ENCODE data around the gene GANAB.
"Not testable (repeated sequence)": the region's sequence is repeated elsewhere in the genome, so short reads cannot be mapped to it uniquely, and the experiment has no call there.

GANAB gene

DNA sequence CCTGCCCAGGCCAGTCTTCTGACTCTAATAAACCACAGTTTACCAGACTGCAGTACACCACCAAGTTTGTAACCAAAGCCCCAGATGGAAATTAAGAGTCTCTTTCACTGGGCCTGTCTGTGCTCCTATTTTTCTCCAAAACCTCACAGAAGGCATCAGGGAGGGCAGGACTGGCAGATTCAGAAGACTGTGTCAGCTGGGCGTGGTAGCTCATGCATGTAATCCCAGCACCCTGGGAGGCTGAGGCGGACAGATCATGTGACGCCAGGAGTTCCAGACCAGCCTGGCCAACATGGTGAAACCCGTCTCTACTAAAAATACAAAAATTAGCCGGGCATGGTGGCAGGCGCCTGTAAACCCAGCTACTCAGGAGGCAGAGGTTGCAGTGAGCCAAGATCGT is 61.1 kb downstream of the GANAB start:
- H3K36me3 ChIP-seq (ENCODE audit: control insufficient read depth in 2 of 2, insufficient read depth in 2 of 2, low read length in 2 of 2): peaks cover 28 to 34% of the 10 kb centered on the region in 2 donors

DNA sequence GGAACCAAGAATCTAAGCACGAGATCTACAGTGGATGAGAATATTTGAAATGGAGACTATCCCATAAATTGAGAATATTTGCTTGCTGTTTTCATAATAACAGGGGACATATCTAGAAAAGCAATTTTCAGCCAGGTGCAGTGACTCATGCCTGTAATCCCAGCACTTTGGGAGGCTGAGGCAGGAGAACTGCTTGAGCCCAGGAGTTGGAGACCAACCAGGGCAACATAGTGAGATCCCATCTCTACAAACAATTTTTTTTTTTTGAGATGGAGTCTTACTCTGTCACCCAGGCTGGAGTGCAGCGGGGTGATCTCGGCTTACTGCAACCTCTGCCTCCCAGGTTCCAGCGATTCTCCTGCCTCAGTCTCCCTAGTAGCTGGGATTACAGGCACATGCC is 64.7 kb downstream of the GANAB start:
- not testable (repeated sequence) for H3K4me1 ChIP-seq (ENCODE audit: control insufficient read depth, insufficient read depth, low read length); H3K27ac ChIP-seq (ENCODE audit: low read length); H3K4me3 ChIP-seq (ENCODE audit: low read length in 2 of 2); H3K9ac ChIP-seq (ENCODE audit: low read length in 2 of 2); H3K9me3 ChIP-seq (ENCODE audit: control insufficient read depth in 2 of 2, low read length in 2 of 2); H3K27me3 ChIP-seq (ENCODE audit: control insufficient read depth in 1 of 2, insufficient read depth in 2 of 2, low read length in 2 of 2)
- H3K36me3 ChIP-seq (ENCODE audit: control insufficient read depth in 2 of 2, insufficient read depth in 2 of 2, low read length in 2 of 2): peaks cover 23 to 39% of the 10 kb centered on the region in 2 donors

More for the DNA sequence above, 61.1 kb downstream of the GANAB start:
- H3K4me1 ChIP-seq (ENCODE audit: control insufficient read depth, insufficient read depth, low read length); H3K9me3 ChIP-seq (ENCODE audit: control insufficient read depth in 2 of 2, low read length in 2 of 2); H3K9ac ChIP-seq (ENCODE audit: low read length in 2 of 2); H3K27ac ChIP-seq (ENCODE audit: low read length); H3K27me3 ChIP-seq (ENCODE audit: control insufficient read depth in 1 of 2, insufficient read depth in 2 of 2, low read length in 2 of 2); H3K4me3 ChIP-seq (ENCODE audit: low read length in 2 of 2): not testable (repeated sequence)

DNA sequence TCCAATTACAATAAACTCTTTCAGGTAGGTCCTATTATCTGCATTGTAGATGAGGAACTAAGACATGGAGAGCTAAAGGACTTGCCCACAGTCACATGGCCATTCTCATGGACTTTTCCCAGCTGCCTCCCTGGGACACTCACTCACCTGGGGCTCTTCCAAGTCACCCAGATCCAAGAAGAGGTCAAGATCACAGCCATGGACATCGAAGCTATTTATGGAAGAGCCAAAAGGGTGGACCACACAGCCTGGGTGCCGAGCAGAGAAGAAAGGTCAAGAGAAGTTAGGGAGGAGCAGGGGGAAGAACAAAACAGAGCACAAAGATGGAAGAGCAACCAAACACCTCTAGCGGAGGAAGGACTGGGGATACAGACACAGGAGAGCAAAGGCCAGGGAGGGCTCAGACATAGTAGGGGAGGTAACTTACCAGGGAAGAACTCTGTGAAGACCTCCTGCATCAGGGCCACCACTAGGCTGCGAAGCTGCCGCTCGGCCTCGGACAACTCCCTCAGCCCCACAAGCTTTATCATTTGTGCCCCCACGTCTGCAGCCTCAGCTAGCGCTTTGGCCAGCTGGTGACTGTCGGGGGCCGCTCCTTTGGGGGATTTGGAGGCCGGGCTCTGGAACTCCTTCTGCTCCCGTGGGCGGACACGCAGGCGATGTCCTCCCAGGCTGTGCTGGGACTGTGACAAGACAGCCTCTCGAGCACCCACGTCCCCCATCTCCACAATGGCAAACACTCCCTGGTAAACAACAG is 65.3 kb downstream of the GANAB start:
- H3K4me1 ChIP-seq (ENCODE audit: control insufficient read depth, insufficient read depth, low read length): peaks cover 5% of the 10 kb centered on the region
- H3K9ac ChIP-seq (ENCODE audit: low read length in 2 of 2): peak overlapping the region in 1 of 2 donors; percentile 29
- no peaks in the 10 kb centered on the region for H3K27me3 ChIP-seq (ENCODE audit: control insufficient read depth in 1 of 2, insufficient read depth in 2 of 2, low read length in 2 of 2)
- no peak overlapping the region for H3K27ac ChIP-seq (ENCODE audit: low read length)
- no peak overlapping the region for H3K4me3 ChIP-seq (ENCODE audit: low read length in 2 of 2)
- H3K36me3 ChIP-seq (ENCODE audit: control insufficient read depth in 2 of 2, insufficient read depth in 2 of 2, low read length in 2 of 2): peaks cover 29 to 36% of the 10 kb centered on the region in 2 donors
- no peaks in the 10 kb centered on the region for H3K9me3 ChIP-seq (ENCODE audit: control insufficient read depth in 2 of 2, low read length in 2 of 2)

- Histone ChIP-seq H3K4me3 (ENCODE audit: low read length in 2 of 2) (no peak overlapping the region), H3K27ac (ENCODE audit: low read length) (no peak overlapping the region)
Measured at GRCh38 chr11:62579252-62579651, 67.2 kb downstream of the GANAB start.

GRCh38 chr11:62578541-62578940 is 67.9 kb downstream of the GANAB start:
- H3K4me3 ChIP-seq (ENCODE audit: low read length in 2 of 2): no peak overlapping the region
- no peak overlapping the region for H3K9ac ChIP-seq (ENCODE audit: low read length in 2 of 2)
- H3K9me3 ChIP-seq (ENCODE audit: control insufficient read depth in 2 of 2, low read length in 2 of 2): no peaks in the 10 kb centered on the region
- peaks cover 23 to 27% of the 10 kb centered on the region in 2 donors for H3K36me3 ChIP-seq (ENCODE audit: control insufficient read depth in 2 of 2, insufficient read depth in 2 of 2, low read length in 2 of 2)
- peaks cover 25% of the 10 kb centered on the region for H3K4me1 ChIP-seq (ENCODE audit: control insufficient read depth, insufficient read depth, low read length)
- H3K27ac ChIP-seq (ENCODE audit: low read length): no peak overlapping the region
- H3K27me3 ChIP-seq (ENCODE audit: control insufficient read depth in 1 of 2, insufficient read depth in 2 of 2, low read length in 2 of 2): no peaks in the 10 kb centered on the region

More at GRCh38 chr11:62579252-62579651, 67.2 kb downstream of the GANAB start:
- H3K36me3 ChIP-seq (ENCODE audit: control insufficient read depth in 2 of 2, insufficient read depth in 2 of 2, low read length in 2 of 2): peaks cover 26 to 30% of the 10 kb centered on the region in 2 donors
- H3K27me3 ChIP-seq (ENCODE audit: control insufficient read depth in 1 of 2, insufficient read depth in 2 of 2, low read length in 2 of 2): no peaks in the 10 kb centered on the region
- no peaks in the 10 kb centered on the region for H3K9me3 ChIP-seq (ENCODE audit: control insufficient read depth in 2 of 2, low read length in 2 of 2)
- no peak overlapping the region for H3K9ac ChIP-seq (ENCODE audit: low read length in 2 of 2)
- H3K4me1 ChIP-seq (ENCODE audit: control insufficient read depth, insufficient read depth, low read length): peaks cover 24% of the 10 kb centered on the region

- peak overlapping the region; percentile 37 for H3K27ac ChIP-seq (ENCODE audit: low read length)
Measured at GRCh38 chr11:62577046-62577714, 69.2 kb downstream of the GANAB start.

GRCh38 chr11:62575837-62576236 is 70.6 kb downstream of the GANAB start:
- Histone ChIP-seq H3K4me3 (ENCODE audit: low read length in 2 of 2) (no peak overlapping the region), H3K27ac (ENCODE audit: low read length) (peak overlapping the region; percentile 91), H3K9ac (ENCODE audit: low read length in 2 of 2) (no peak overlapping the region), H3K36me3 (ENCODE audit: control insufficient read depth in 2 of 2, insufficient read depth in 2 of 2, low read length in 2 of 2) (peaks cover 22 to 28% of the 10 kb centered on the region in 2 donors), H3K9me3 (ENCODE audit: control insufficient read depth in 2 of 2, low read length in 2 of 2) (no peaks in the 10 kb centered on the region), H3K27me3 (ENCODE audit: control insufficient read depth in 1 of 2, insufficient read depth in 2 of 2, low read length in 2 of 2) (no peaks in the 10 kb centered on the region), H3K4me1 (ENCODE audit: control insufficient read depth, insufficient read depth, low read length) (peaks cover 37% of the 10 kb centered on the region)

More at GRCh38 chr11:62577046-62577714, 69.2 kb downstream of the GANAB start:
- Histone ChIP-seq H3K36me3 (ENCODE audit: control insufficient read depth in 2 of 2, insufficient read depth in 2 of 2, low read length in 2 of 2) (peaks cover 22 to 26% of the 10 kb centered on the region in 2 donors), H3K27me3 (ENCODE audit: control insufficient read depth in 1 of 2, insufficient read depth in 2 of 2, low read length in 2 of 2) (no peaks in the 10 kb centered on the region), H3K4me3 (ENCODE audit: low read length in 2 of 2) (no peak overlapping the region), H3K4me1 (ENCODE audit: control insufficient read depth, insufficient read depth, low read length) (peaks cover 37% of the 10 kb centered on the region), H3K9ac (ENCODE audit: low read length in 2 of 2) (peak overlapping the region in 1 of 2 donors; percentile 51), H3K9me3 (ENCODE audit: control insufficient read depth in 2 of 2, low read length in 2 of 2) (no peaks in the 10 kb centered on the region)

DNA sequence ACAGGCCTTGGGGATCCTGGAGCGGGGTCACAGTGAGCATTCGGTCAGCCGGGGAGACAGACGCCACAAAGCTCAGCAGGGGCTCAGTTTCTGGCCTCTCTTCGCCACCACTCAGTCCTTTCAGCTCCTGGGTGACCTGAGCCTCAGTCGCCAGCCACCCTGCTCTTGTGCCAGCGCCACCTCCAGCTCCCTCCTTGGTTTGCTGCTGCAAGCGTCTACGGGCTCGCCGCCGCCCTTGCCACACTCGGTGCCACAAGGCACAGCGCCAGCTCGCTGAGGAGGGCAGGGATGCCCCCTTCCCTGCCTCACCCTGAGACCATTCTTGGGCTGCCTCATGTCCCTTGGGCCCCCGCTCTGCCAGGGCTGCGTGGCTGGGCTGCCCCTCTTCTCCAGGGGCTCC is 71.3 kb downstream of the GANAB start:
- Histone ChIP-seq H3K27me3 (ENCODE audit: control insufficient read depth in 1 of 2, insufficient read depth in 2 of 2, low read length in 2 of 2) (no peaks in the 10 kb centered on the region), H3K36me3 (ENCODE audit: control insufficient read depth in 2 of 2, insufficient read depth in 2 of 2, low read length in 2 of 2) (peaks cover 27 to 31% of the 10 kb centered on the region in 2 donors), H3K4me1 (ENCODE audit: control insufficient read depth, insufficient read depth, low read length) (peaks cover 37% of the 10 kb centered on the region), H3K27ac (ENCODE audit: low read length) (peak overlapping the region; percentile 91), H3K9me3 (ENCODE audit: control insufficient read depth in 2 of 2, low read length in 2 of 2) (no peaks in the 10 kb centered on the region), H3K9ac (ENCODE audit: low read length in 2 of 2) (peak overlapping the region; percentile 89 to 95), H3K4me3 (ENCODE audit: low read length in 2 of 2) (peak overlapping the region; percentile 91 to 97)

Measured in stomach smooth muscle (tissue), 2 donors.